Germinal center (tissue), 1 donor: ENCODE measurements around the gene KDSR.

Source experiments
- DNase-seq: peaks from one replicate; pipeline ENCODE4 v3.0.0; 2012; ENCODE audit warnings: mixed read lengths, low spot score

Gene KDSR

DNA sequence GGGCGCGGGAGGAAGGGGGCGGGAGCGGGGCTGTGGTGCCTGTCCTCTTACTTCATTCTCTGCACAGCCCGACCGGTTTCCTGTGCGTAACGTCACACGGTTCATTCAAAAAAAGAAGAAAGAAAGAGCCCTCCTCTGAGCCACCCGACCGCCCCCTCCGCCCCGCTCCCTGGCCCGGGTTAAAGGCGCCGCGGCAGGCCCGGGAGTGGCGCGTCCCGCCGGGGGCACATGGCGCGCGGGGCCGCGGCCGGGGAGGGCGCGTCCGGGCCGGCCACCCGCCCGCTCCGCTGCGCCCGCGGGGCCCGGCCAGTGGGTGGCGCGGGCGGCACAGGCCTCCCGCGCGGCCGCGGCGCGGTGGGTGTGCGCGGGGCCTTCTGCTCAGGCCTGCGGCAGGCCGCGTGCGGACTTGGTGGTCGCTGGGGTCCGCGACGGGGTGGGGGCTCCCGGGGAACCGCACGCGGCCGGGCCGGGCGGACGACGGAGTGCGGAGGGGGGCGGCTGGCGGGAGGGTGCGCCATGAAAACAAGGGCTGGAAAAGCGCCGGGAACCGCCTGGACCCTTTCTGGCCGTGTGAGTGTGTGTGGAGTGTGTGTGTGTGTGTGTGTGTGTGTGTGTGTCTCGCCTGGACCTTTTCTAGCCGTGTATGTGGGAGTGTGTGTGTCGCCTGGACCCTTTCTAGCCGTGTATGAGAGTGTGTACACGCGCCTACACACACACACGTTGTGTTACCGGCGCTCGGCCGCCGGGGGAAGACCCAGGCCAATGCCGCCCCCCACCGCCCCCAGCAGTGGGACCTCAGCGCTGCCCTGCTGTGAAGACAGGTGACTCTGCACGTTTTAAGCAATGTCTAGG is 46.7 kb downstream of the KDSR start:
- DNase-seq = peak; percentile 82

DNA sequence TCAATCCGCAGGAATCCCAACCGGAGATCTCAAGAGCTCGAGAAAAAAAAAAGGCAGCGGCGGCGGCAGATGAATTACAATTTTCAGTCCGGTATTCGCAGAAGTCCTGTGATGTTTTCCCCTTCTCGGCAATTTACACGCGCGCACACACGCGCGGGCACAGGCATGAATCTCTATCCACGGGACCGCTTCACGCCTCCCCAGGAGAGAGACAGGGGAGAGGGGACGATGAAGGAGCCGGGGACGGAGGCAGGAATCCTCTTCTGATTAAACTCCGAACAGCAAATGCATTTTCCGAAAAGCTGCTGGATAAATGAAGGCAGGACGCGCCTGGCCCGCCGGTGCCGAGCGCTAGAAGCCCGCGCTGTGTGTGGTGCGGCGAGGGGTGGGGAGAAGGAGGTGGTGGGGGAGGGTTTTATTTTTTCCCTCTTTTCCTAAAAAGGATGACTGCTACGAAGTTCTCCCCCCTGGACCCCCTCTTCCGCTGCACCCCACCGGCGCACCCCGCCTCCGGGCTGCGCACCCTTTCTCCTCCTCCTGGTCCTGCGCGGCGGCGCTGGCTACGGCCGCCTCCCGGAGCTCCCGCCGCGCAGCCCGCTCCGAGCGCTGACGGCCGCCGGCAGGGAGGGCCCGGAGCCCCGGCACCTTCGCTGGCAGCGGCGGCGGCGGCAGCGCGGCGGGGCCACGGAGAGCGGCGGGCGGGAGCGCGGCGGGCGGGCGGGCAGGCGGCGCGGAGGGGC is 47.5 kb downstream of the KDSR start, which contains the start of gene BCL2:
BCL2 (minus strand) TSS at position 387 of the 740 bp plus-strand sequence.
- no peak for DNase-seq

DNA sequence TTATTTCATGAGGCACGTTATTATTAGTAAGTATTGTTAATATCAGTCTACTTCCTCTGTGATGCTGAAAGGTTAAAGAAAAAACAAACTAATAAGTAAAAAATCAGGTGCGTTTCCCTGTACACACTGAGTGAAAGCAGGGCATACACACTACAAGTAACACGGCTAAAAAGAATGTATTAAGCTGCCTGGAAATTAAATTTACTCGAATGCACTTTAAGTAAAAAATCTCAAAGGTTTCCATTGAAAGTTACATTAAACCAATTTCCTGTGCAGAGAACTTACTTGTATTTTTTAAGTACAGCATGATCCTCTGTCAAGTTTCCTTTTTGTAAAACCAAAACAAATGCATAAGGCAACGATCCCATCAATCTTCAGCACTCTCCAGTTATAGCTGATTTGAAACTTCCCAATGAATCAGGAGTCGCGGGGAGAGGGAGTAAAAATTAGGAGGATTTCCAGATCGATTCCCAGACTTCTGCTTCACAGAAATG is 48.1 kb downstream of the KDSR start:
- no peak for DNase-seq

DNA sequence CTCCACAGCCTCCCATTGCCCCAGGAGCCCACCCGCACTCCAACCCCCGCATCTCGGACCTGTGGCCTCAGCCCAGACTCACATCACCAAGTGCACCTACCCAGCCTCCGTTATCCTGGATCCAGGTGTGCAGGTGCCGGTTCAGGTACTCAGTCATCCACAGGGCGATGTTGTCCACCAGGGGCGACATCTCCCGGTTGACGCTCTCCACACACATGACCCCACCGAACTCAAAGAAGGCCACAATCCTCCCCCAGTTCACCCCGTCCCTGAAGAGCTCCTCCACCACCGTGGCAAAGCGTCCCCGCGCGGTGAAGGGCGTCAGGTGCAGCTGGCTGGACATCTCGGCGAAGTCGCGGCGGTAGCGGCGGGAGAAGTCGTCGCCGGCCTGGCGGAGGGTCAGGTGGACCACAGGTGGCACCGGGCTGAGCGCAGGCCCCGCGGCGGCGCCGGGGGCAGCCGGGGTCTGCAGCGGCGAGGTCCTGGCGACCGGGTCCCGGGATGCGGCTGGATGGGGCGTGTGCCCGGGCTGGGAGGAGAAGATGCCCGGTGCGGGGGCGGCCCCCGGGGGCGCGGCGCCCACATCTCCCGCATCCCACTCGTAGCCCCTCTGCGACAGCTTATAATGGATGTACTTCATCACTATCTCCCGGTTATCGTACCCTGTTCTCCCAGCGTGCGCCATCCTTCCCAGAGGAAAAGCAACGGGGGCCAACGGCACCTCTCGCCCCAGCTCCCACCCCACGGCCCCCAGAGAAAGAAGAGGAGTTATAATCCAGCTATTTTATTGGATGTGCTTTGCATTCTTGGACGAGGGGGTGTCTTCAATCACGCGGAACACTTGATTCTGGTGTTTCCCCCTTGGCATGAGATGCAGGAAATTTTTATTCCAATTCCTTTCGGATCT is 48.8 kb downstream of the KDSR start:
- DNase-seq = peak; percentile 55

DNA sequence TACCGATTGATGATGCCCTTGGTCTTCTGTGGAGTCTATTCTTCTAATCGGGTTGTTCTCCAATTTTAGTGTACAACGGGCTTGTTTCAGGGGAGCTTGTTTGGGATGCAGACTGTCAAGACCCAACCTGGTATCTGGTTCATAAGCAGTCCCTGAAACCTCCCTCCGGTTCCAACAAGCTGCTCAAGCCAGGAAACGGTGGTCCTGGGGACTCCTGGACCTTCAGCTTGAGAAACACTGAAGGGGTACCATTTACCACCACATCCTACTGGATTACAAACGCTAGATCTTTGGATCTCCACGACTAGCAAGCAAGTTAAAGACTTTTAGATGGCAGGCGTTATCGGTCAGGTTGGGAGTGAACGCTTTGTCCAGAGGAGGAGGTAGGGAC is 49.5 kb downstream of the KDSR start:
- no peak for DNase-seq

DNA sequence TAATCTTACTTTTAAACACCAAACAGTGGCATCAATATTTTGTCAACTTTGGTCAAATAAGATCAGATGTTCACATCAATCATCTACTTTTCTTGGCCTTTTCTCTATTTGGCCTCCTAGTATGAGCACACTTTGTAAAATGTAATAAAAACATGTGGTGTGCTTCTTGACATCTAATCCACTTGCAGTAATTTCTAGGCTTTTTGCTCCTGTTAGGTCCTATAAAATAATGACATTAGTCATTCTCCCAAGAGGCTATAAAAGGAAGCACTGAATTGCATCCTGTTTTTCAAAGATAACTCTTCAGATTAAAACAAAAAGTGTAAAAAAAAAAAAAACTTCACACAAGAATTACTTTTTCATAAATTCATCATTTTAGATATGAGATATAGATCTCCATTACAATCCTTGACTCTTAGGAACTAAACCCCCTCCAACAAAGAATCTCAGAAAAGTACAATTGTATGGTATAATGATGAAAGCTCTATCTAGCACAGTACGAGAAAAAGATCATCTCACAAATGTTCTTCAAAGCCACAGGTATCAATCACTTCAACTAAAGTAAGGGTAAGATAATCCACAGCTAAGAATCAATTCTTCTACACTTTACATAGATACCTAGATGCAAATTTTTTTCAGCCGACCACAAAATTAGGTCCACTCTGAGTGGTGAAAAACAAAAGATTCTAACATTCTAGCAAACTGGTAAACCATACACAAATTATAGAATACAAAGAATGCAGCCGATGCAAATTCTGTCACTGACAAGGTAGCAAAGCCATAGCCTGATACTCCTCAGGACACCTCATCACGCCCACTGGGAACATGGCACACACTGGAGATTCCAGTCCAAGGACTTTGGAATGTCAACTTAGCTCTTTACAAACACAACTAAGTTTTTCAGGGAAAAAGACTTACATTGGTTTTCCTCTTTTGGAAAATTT is 50.1 kb downstream of the KDSR start:
- no peak for DNase-seq

DNA sequence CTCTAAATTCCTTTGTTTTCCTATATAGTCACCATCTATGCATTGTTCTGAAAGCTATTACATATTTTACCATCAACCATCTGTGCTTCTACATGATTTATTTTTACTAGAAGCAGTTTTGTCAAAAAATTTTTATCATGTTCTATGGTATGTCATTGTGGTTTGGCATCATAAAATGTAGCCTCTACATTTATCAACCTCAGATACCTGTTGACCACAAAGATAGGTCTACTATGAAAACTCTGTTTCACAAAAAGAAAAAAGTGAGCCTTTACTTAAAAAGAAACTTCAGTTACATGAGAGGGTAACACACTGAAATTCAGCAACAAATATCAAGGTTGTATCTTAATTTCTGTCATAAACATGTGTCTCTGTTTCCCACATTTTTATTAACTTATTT is 51.1 kb downstream of the KDSR start:
- DNase-seq = no peak

DNA sequence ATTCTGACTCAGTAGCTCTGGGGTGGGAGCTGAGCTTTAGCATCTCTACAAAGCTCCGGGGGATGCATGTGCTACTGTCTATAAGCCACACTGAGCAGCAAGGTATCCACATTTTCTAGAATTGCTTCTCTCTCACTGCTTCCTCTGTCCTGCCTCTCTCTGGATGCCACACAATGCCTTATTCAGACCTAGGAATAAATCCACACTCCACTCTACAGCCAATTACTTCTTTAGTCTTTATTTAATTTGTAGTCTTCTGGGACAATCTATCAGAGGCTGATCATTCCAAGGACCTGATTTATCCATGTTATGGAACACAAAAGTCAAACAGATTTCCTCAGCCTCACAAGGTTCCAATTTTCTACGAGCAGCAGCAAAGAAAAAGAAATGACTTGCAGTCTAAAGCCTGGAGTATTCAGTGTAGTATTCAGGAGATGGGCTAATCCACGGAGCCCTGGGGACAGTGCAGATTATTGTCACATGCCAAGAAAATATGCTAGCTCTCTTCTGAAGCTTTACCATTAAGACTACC is 51.8 kb downstream of the KDSR start:
- no peak for DNase-seq

DNA sequence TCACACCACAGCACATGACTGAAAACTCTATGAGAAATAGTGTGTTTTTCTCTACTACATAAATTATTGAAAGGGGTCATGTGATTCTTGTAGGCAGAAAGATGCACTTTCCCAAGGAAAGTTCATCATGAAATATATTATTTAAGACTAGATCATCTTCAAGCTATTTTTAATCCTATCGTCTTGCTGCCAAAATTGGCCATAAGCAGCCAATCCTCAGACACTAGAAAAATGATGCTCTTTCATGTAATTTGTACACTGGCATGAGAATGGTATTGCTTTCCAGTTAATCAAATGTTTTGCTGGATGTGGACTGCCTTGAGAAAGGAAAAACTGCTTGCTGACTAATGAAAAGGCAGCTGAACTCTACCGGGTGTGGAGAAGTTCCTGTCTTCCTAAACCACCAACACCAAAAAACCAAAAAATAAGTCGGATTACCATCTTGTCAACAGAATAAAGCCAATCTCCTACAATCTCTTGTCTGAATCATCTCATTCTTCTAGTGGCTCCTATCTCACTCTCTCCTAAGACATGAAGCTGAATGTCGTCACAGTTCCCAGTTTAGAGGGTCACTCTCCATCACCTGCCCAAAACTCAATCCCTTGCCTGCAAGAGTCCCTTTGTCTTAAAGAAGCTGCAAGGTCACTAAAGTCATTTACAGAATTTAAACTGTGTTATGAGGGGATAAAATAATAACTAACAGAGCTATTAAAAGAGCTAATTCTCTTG is 52.8 kb downstream of the KDSR start:
- DNase-seq = no peak

DNA sequence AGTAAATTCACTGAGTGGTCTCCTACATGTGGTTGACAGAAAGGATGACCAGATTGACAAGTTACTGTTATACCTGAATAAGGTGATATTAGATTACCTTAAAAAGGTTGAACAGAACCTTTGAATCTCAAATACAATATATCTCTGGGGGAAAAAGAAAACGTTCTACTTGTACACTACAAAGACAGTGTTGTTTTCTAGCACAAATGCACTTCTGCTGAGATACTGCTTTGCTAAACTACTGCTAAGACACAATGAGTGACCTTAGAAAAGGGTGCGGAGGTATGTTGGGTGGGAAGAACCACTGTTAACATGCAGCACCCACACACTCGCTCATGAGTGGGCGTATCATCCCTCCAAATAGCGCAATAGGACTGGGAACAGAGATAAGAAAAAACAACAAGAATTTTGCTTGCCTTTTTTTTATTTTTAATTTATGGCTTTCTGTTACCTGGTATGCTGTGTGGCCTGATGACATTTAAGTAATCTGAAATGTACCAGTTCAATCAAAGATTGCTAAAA is 53.5 kb downstream of the KDSR start:
- DNase-seq = no peak

DNA sequence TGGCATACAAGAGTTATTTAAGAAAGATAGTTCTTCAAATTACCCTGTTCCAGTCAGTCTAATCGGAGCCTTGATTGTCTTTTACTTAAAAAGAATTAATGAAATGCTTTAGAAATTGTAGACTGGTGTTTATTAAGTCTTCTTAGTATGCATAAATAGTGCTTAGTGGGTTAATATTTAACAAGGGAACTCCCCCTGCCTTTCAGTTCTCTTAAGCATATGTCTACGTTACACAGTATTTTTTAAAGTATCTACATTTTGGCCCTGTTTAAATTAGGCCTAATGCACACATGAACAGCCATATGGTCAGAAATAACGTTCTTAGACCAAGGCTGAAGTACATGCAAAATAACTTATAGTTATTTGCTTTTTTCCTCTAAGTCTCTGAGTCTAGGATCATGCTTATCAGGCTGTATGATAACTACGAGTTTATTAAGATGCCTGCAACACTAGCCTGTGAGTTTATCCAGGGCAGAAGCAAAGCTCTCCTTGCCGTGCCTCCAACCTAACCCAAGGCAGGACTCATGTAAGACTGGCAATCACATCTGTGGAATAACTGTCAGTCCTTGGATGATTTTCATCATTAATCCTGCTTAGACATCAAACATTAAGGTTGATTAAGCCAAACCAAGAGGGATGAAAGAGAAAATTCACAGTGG is 54.1 kb downstream of the KDSR start:
- DNase-seq = no peak

DNA sequence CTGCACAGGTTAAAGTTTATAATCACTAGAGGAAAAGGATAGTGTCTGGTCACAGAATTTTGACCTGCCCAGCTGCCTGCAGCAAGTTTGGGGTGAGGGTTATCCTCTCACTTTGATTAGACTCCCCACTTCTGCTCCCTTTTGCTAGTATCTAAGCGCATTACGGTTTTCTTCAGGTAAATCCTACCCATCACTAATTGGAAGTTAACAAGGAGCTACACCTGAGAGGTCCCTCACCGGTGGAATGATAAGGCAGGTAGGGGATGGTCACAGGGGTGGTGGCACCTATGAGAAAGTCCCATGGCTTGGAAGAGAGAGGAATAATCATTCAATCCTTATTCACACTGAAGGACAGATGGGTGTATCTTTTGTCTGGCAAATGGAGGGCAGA is 55.0 kb downstream of the KDSR start:
- no peak for DNase-seq

DNA sequence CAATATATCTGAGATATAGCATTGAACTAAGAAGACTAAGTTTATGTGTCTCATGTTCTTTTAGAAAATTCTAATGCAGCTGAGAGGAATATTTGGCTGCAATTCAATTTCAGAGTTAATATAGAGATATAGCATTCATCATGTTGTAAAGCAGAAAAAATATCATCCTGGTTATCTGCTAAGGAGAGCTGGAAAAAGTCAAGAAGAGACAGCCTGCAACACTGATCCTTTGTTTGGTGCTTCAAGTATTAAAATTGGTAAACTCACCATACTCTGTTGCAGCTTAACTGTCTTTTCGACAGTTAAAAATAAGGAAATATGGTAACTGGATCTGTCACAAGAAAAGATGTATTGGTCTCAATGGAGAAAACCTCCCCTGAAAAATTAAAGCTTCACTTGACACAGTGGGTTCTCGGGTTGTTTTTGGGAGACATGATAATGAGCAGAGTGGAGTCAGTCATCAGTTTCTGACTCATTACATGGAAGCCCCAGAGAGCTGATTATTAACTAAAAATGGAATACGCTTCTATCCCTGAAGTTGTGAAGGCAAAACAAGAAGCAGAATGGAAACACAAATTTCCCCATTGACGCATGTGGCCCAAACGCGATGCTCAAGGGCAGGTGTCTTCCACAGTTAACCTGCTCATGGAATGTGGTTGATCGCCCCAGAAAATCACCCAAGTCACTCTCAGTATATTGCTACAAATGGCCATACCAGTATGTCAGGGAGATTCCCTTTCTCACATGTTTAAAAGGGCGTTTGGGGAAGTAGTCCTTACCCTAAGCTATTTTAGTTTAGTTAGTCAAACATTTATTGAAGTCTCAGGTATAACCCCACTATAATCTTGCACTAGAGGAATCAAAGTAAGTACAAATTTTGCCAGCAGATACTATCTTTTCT is 55.6 kb downstream of the KDSR start:
- DNase-seq = no peak

DNA sequence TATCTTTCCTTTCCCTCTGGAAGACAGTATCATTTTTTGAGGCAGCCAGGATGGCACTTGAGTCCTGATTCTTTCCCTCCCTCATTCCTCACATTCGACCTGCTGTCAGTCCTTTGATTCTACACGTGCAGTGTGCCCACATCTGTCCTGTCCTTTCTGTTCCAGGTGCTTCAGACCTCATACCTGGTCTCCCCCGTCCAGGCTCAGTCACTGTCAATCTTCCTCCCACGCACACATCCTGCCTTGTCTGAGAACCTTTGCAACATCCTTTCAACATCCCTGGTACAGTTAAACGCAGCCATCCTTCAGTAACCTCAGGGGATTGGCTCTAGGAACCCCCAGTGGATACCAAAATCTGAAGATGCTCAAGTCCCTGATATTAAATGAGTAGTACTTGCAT is 57.6 kb downstream of the KDSR start:
- DNase-seq = no peak

DNA sequence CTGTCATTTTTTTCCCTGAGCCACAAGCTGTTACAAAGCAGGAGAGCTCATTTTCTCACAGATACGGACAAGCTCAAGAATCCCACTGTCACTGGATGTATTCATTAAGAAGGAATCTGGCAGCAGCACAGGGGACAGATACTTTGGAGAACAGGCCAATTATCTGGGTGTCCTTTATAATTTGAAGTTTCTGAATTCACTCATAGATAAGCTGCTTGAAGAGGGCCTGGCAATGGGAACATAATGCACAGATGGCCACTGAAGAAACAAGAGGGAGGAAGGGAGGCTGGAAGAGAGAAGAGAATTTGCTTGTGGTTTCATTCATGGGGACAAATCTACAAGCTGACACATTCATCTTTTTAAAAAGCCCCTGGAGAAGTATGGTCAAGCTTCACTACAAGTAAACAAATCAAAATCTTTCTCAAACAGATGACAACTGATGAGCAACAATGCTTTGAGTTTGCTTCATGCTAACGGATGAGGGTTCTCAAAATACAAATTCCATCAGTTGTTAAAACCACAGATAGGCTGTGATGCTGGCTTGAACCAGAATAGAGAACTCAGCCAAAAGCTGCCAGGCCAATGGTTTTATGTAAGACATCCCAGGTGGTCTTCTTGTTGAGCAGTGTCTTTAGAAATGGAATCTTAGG is 59.3 kb downstream of the KDSR start:
- DNase-seq = no peak

DNA sequence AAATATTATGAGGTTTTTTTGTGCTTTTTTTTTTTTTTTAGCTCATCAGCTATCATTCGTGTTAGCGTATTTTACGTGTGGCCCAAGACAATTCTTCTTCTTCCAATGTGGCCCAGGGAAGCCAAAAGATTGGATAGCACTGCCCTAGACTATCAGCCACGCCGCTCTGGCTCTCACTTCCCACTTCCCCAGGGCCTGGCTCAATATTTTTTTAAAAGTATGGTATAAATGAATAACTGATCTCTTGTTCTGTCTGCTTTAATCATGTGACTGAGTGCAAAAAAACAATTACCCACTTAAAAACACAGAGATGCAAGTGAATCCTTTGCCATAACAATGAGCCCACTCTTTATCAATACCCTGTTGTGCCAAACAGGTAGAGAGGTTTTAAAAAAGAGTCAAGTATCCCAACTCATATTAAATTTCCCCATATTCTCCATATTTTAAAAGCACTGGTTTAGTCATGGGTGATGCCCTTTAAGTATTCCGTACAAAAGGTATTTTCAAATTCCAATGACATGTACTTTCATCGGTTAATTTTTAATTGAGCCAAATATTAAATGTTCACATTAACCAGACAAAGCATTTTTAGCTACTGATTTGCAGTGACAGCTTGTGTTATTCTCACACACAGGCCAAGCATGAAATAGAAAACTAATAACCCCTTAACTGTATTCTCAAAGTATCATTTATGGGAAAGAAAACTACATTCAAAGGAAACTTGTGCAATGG is 60.0 kb downstream of the KDSR start:
- DNase-seq = no peak

DNA sequence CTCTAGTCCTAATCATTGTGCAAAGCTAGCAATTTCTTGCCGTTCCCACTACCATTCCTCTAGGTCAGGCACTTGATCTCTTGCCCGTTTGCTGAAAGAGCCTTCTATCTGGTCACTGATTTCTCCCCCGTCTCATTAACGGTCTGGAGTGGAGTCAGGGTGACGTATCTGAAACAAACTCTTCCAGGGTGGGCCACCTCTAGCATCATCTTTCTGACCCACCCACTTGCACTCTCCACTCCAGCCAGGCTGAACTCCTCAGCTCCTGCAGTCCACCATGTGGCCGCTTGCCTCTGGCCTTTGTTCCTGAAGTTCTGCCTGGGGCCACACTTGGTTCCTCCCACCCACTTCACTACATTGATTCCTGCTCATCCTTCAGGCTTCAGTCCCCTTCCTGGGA is 60.8 kb downstream of the KDSR start:
- no peak for DNase-seq
